DOHH2 (cell line): ENCODE data around the gene MAP2K3.

ENCODE experiments used
- CTCF ChIP-seq: fragments of 200-600 bp; sonication (generic); IDR thresholded peaks from one replicate; pipeline ENCODE4 v1.5.1; 2014; ENCODE audit warnings: antibody characterized with exemption, mild to moderate bottlenecking, low read depth, low read length; ENCODE audit not compliant: poor library complexity, severe bottlenecking
- EZH2phosphoT487 ChIP-seq: fragments of 200-600 bp; sonication (generic); IDR thresholded peaks from 2 replicates; pipeline ENCODE4 v1.6.1; 2017; ENCODE audit warnings: borderline replicate concordance, mild to moderate bottlenecking, antibody characterized with exemption, low read length, moderate library complexity, mixed read lengths

- TF ChIP-seq CTCF: no peak
- no peak for TF ChIP-seq EZH2phosphoT487
These were observed 75.5 kb downstream of the MAP2K3 start for GRCh38 chr17:21360048-21360447.
